GM21737 (cell line): ENCODE data around the gene TNFSF13B.
"Not testable (repeated sequence)": the region's sequence is repeated elsewhere in the genome, so short reads cannot be mapped to it uniquely, and the experiment has no call there.

Experiments
- ATAC-seq: cut with Tn5 transposase; IDR thresholded peaks from one replicate; pipeline ENCODE4 v1.9.1; 2021; ENCODE audit warnings: mild to moderate bottlenecking, moderate library complexity; ENCODE audit not compliant: unreplicated experiment

TNFSF13B gene

GRCh38 chr13:108281901-108282300 is 12.4 kb downstream of the TNFSF13B start:
- no peak for ATAC-seq

- ATAC-seq, result no peak
These were observed 13.6 kb downstream of the TNFSF13B start for GRCh38 chr13:108283110-108283509.

GRCh38 chr13:108288741-108289140 is 19.2 kb downstream of the TNFSF13B start:
- no peak for ATAC-seq

- ATAC-seq, result no peak
These were observed 20.3 kb downstream of the TNFSF13B start for GRCh38 chr13:108289819-108290218.

- no peak for ATAC-seq
These were observed 27.6 kb downstream of the TNFSF13B start for GRCh38 chr13:108297114-108297513.

- ATAC-seq, result no peak
These were observed 32.8 kb downstream of the TNFSF13B start for GRCh38 chr13:108302279-108302678.

GRCh38 chr13:108304170-108305016 is 34.9 kb downstream of the TNFSF13B start:
- no peak for ATAC-seq

- ATAC-seq, result peak; percentile 59
These were observed 36.1 kb downstream of the TNFSF13B start for GRCh38 chr13:108305655-108306054.

- ATAC-seq, result no peak
These were observed 37.3 kb downstream of the TNFSF13B start for GRCh38 chr13:108306860-108307259.

- not testable (repeated sequence) for ATAC-seq
These were observed 42.1 kb downstream of the TNFSF13B start for GRCh38 chr13:108311596-108311995.

- ATAC-seq, result no peak
These were observed 43.9 kb downstream of the TNFSF13B start for GRCh38 chr13:108313382-108313781.

GRCh38 chr13:108315273-108315672 is 45.8 kb downstream of the TNFSF13B start:
- ATAC-seq, result peak; percentile 76

GRCh38 chr13:108315991-108316390 is 46.5 kb downstream of the TNFSF13B start:
- no peak for ATAC-seq

- ATAC-seq, result no peak
These were observed 46.9 kb downstream of the TNFSF13B start for GRCh38 chr13:108316413-108316812.

GRCh38 chr13:108322206-108322824 is 52.8 kb downstream of the TNFSF13B start:
- peak; percentile 71 for ATAC-seq

- ATAC-seq, result no peak
These were observed 53.5 kb downstream of the TNFSF13B start for GRCh38 chr13:108323031-108323430.

- ATAC-seq, result peak; percentile 16
These were observed 56.3 kb downstream of the TNFSF13B start for GRCh38 chr13:108325863-108326262.

- ATAC-seq, result peak; percentile 89
These were observed 56.8 kb downstream of the TNFSF13B start for GRCh38 chr13:108326309-108326708.

GRCh38 chr13:108328848-108329247 is 59.3 kb downstream of the TNFSF13B start:
- ATAC-seq, result no peak

- ATAC-seq, result no peak
These were observed 63.3 kb downstream of the TNFSF13B start for GRCh38 chr13:108332791-108333190.

GRCh38 chr13:108342369-108343289 is 73.1 kb downstream of the TNFSF13B start:
- ATAC-seq, result no peak
